HG03060 (cell line): ENCODE results near the gene CAVIN2.
"Not testable (repeated sequence)": the region's sequence is repeated elsewhere in the genome, so short reads cannot be mapped to it uniquely, and the experiment has no call there.

Source experiments
- ATAC-seq: cut with Tn5 transposase; IDR thresholded peaks from one replicate; pipeline ENCODE4 v1.9.1; 2021; ENCODE audit warnings: low read depth, moderate number of reproducible peaks; ENCODE audit not compliant: unreplicated experiment

CAVIN2 gene

GRCh38 chr2:191806396-191806795, 40.5 kb downstream of the CAVIN2 start:
- ATAC-seq: no peak

- ATAC-seq: no peak
These were observed 42.1 kb downstream of the CAVIN2 start for GRCh38 chr2:191804766-191805165.

DNA sequence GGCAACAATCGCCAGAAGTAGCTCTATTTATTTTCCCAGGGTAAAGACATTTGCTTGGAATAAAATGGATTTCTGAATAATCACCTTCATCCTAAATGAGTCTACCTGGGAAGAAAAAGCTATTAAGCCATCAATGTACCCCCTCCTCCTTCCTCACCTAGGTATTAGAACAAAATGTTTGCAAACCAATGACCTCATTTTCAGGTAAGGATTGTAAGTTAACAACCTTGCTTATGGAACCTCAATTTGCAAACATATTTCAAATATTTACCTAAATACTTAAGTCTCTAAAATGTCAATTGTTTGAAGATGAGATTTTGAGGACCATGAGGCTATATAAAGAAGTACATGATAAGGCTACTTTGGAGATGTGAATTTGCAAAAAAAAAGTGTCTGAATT, 43.9 kb downstream of the CAVIN2 start:
- no peak for ATAC-seq

DNA sequence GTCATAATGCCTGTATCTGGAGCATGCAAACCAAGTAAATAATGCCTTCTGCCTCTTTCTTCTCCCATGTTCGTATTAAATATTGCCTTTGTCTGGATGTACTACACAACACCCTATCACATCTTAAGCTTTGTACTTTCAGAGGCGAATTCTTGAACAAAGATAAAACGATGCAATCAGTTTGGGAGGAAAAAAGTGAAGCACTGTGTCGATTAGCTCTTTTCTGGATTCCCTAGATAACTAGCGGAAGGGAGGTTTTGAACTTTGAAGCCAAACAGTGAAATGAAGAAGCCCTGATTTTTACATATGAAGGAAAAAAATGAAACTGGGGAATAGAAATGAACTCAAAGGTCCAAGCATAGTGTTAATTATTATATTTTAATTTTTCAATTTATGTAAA, 44.7 kb downstream of the CAVIN2 start:
- ATAC-seq: no peak

GRCh38 chr2:191800874-191801273, 46.0 kb downstream of the CAVIN2 start:
- no peak for ATAC-seq

- no peak for ATAC-seq
These were observed 47.4 kb downstream of the CAVIN2 start for GRCh38 chr2:191799526-191799925.

DNA sequence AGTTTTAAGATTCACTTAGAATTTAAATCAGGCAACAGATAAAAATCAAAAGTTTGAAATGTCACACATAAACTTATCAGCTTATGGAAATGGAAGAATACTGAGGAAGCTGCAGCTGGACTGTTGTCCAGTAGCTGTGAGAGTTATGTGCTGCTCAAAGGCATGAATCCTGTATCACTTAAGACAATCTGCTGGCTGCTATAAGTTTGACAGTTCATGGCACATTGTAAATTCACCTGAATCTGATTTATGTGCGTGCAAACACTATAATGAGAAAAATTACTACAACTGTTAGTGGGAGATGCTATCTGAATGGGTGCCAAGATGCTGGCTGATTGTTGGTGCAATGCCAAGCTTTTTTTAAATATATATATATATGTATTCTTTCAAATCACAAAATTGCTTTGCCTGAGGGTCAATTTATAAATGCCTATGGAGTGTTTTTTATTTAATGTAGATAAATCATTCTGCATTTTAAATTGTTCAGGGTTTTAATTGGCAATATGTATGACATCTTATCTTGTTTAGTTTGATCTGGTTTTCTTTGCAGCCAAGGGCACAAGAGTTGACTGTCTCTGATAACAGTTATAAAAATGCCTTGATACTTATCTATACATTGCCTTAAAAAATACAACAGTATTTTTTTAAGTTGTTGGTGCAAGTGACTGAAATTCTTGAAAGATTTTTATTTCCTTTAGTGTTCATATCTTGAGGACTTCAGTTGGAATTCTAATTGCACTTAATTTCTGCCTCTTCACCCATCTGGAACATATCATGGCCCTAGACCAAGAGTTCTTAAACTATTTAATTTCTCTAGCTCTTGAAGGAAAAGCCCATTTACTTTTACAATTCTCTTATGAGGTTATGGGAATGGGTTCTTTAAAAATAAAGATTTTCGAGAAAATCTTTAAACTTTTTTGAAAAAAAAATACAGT, 48.7 kb downstream of the CAVIN2 start:
- ATAC-seq: no peak

DNA sequence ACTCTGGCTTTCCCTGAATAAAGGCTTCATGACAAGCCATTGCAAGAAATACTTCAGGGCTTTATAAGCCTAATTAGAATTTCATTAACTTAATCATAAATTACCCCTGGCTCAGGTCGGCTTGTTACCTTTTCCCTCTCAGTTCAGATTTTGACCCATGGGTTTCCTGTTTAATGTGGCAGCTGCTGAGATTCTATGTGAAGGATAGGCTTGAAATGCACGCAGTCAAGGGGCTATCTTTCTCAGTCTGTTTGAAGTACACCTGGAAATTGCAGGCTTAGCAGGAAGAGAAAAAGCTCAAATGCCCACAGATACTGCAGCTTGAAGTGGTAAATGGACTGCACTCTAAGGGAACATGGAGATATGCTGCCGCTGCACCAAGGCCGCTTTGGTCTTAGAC, 49.4 kb downstream of the CAVIN2 start:
- no peak for ATAC-seq

- ATAC-seq: no peak
These were observed 51.2 kb downstream of the CAVIN2 start for GRCh38 chr2:191795715-191796114.

GRCh38 chr2:191791953-191792560, 54.8 kb downstream of the CAVIN2 start:
- no peak for ATAC-seq

- no peak for ATAC-seq
These were observed 56.2 kb downstream of the CAVIN2 start for GRCh38 chr2:191790737-191791136.

GRCh38 chr2:191789796-191790195, 57.1 kb downstream of the CAVIN2 start:
- ATAC-seq: no peak

DNA sequence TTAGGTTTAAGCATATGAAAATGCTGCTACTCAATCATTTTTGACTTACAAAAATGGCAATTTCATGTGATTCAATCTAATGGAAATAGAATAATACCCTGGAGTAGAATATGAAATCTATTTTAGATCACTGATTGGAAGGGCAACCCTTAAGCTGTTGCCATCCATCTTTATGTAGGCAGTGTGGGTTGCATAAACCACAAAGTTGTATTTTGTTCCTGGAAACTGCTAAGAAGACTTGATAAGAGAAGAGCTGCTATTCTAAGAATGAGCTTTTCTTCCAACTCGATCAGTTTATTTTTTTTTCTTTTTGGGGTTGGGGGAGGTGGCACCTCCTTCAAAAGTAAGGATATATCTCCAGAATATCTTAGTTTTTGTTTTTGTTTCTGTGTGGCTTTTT, 60.2 kb downstream of the CAVIN2 start:
- ATAC-seq: no peak

DNA sequence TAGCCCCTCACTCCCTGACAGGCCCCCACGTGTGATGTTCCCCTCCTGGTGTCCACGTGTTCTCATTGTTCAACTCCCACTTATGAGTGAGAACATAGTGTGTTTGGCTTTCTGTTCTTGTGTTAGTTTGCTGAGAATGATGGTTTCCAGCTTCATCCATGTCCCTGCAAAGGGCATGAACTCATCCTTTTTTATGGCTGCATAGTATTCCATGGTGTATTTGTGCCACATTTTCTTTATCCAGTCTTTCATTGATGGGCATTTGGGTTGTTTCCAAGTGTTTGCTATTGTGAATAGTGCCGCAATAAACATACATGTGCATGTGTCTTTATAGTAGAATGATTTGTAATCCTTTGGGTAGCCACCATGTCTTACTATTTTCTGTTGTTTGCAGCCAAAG, 61.2 kb downstream of the CAVIN2 start:
- not testable (repeated sequence) for ATAC-seq
